K562 (cell line): ENCODE data around the gene ASIC3. TPM values are rescaled to one million over a fixed set of nuclear protein-coding genes. Genes with fewer than 3 reads are reported as not detected.

Source experiments
- CBX5 ChIP-seq: IDR thresholded peaks from 2 replicates; pipeline ENCODE4 v1.6.1; 2014; ENCODE audit warnings: low read depth, borderline replicate concordance
- EHMT2 ChIP-seq: fragments of 450-650 bp; IDR thresholded peaks from 2 replicates; pipeline ENCODE4 v1.6.1; 2018; ENCODE audit warnings: antibody characterized with exemption
- FOXP1 ChIP-seq: sonication (generic); formaldehyde crosslinking; IDR thresholded peaks from 2 replicates; pipeline ENCODE4 v1.8.0; 2022; ENCODE audit warnings: mild to moderate bottlenecking, missing genetic modification reagents
- LEF1 ChIP-seq: fragments of 450-650 bp; IDR thresholded peaks from 2 replicates; pipeline ENCODE4 v1.6.1; 2016; ENCODE audit warnings: mild to moderate bottlenecking
- NCOR1 ChIP-seq: fragments of 450-650 bp; IDR thresholded peaks from 2 replicates; pipeline ENCODE4 v1.6.1; 2016; ENCODE audit warnings: mild to moderate bottlenecking, moderate library complexity
- NELFE ChIP-seq: IDR thresholded peaks from 2 replicates; pipeline ENCODE4 v1.6.1; 2011; ENCODE audit warnings: mild to moderate bottlenecking; ENCODE audit not compliant: insufficient read depth, insufficient read length
- RB1 ChIP-seq: fragments of 450-650 bp; IDR thresholded peaks from 2 replicates; pipeline ENCODE4 v1.6.1; 2017; ENCODE audit warnings: low read depth, mild to moderate bottlenecking
- RCOR1 ChIP-seq, 2 experiments: IDR thresholded peaks; 2 replicates each; pipeline ENCODE4 v1.6.1; 2012; ENCODE audit warnings: low read depth in 2 of 2, low read length in 2 of 2, borderline replicate concordance in 1 of 2, improper control_type of control experiment in 1 of 2
- REST ChIP-seq, 2 experiments: fragments of 450-650 bp; formaldehyde crosslinking in 1 of 2; IDR thresholded peaks; 2 replicates each; pipeline versions ENCODE4 v1.4.0 to v1.6.1; 2014 to 2020; ENCODE audit warnings: mild to moderate bottlenecking in 2 of 2, borderline replicate concordance in 1 of 2, low read depth in 1 of 2
- SMARCE1 ChIP-seq: fragments of 450-650 bp; IDR thresholded peaks from 2 replicates; pipeline ENCODE4 v1.7.1; 2016; ENCODE audit warnings: mild to moderate bottlenecking
- SP2 ChIP-seq: IDR thresholded peaks from 2 replicates; pipeline ENCODE4 v1.6.1; 2011; ENCODE audit warnings: mild to moderate bottlenecking, low read depth, low read length, moderate library complexity; ENCODE audit not compliant: poor library complexity, severe bottlenecking; ENCODE audit errors: extremely low read depth
- SRSF1 ChIP-seq: fragments of 200-400 bp; formaldehyde crosslinking; IDR thresholded peaks from 2 replicates; pipeline ENCODE4 v1.6.1; 2017; ENCODE audit warnings: mild to moderate bottlenecking, low read depth, low read length, moderate library complexity
- SUPT5H ChIP-seq: fragments of 450-650 bp; IDR thresholded peaks from 2 replicates; pipeline ENCODE4 v1.6.1; 2016
- U2AF2 ChIP-seq: fragments of 200-400 bp; formaldehyde crosslinking; optimal IDR thresholded peaks from 2 replicates; pipeline ENCODE3; 2017; ENCODE audit warnings: low read depth, mild to moderate bottlenecking, low read length
- ZNF324 ChIP-seq: fragments of 250-450 bp; sonication (Bioruptor Pico); IDR thresholded peaks from 2 replicates; pipeline ENCODE4 v1.4.0; 2020; ENCODE audit warnings: mild to moderate bottlenecking
- ZNF766 ChIP-seq: fragments of 200-800 bp; sonication (Bioruptor generic); conservative IDR thresholded peaks from 2 replicates; pipeline ENCODE4 v1.6.1; 2016; ENCODE audit warnings: missing genetic modification characterization, missing compliant biosample characterization
- polyA plus RNA-seq, 8 experiments: library from polyadenylated mRNA; depleted of rRNA in 4 of 8; stranded (reverse) in 5 of 8; unstranded in 3 of 8; fragments of >200 nt; fragmentation: Nextera tagmentation in 2 of 8; fragmentation: Illumina TruSeq in 1 of 8; extraction: Ambion mirVana in 2 of 8; extraction: Trizol in 1 of 8; gene quantifications; 2 replicates each; pipeline versions ENCODE4 v1.2.1 to v1.2.3, GENCODE V29; 2011 to 2014; ENCODE audit warnings: inconsistent platforms in 1 of 8, missing spikeins in 1 of 8
- total RNA-seq, 7 experiments: library from RNA; depleted of rRNA in 6 of 7; stranded (reverse); fragments of >200 nt in 6 of 7; fragmentation: Illumina TruSeq in 2 of 7; extraction: Trizol in 2 of 7; gene quantifications; 2 replicates each; pipeline versions ENCODE4 v1.2.1 to v1.2.3, GENCODE V29; 2011 to 2021; ENCODE audit warnings: low replicate concordance in 1 of 7
- TF ChIP-seq, protein P1 (sequence below), 3 experiments: fragments of 200-800 bp in 1 of 3; sonication (Bioruptor generic) in 1 of 3; sonication (generic) in 1 of 3; formaldehyde crosslinking in 1 of 3; IDR thresholded peaks; 2 replicates each; pipeline versions ENCODE4 v1.6.1 to v1.8.0; 2016 to 2022; ENCODE audit warnings: mild to moderate bottlenecking in 2 of 3, missing compliant biosample characterization in 2 of 3, missing genetic modification characterization in 2 of 3, missing genetic modification reagents in 1 of 3
- TF ChIP-seq, protein P2 (sequence below): fragments of 250-450 bp; sonication (Bioruptor Pico); IDR thresholded peaks from 2 replicates; pipeline ENCODE4 v1.6.1; 2021; ENCODE audit warnings: mild to moderate bottlenecking

Gene ASIC3
- total and polyA plus RNA-seq, 9 of the 15 experiments (the other 6 are each of a cell fraction or from before 2014, with no cell fraction given), result 0.11 to 5.0 (median 0.87) TPM

DNA sequence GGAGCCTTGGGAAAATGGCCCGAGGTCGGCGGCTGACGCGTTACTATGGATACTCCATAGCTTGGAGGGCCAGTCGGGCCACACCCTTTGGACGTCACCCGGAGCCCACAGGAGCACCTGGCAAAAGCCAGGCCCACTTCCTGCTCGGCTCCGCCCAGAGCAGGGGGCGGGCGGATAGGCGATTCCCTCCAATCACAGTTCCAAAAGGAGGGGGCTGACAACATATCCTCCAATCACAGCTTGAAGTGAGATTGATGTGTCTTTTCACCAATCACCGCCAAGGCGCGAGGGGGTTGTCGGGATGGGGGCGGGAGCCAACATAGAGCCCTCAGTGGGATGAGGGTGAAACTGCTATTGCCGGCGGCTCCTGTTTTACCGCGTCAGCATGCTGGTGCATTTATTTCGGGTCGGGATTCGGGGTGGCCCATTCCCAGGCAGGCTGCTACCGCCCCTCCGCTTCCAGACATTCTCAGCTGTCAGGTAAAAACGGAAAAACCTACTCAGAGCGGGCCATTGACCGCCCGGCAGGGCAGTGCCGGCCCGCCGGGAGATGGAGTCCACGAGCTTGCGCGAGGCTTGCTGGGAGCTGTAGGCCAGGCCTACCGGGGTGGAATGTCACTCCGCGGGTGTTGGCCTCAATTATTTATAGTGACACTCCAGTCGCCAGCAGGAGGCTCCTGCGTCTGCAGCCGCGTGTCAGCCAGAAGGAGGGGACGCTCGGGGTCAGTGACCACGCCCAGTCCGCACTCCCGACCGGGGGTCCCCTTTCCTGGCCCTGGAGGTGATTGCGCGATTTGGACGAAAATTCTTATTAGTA is 20.0 kb upstream of the ASIC3 start, which contains the start of gene ABCB8 (continued):
- TF ChIP-seq REST (IDR thresholded peaks at IDR 0.05; ENCODE audit: borderline replicate concordance) (peak; percentile 88; the same call in 1 of the 2 replicates), REST (CRISPR knock-in tag; IDR thresholded peaks at IDR 0.05; ENCODE audit: low read depth) (peak; percentile 73), CBX5 (no peak), RB1 (peak; percentile 80), ZNF766 (CRISPR knock-in tag) (peak; percentile 93), RCOR1 (IDR thresholded peaks at IDR 0.05; ENCODE audit: borderline replicate concordance in 1 of 2, low read depth in 2 of 2, low read length in 2 of 2) (peak in 1 of 2 experiments; percentile 74; a peak in 3 of 4 replicates), SP2 (peak; percentile 96), LEF1 (peak; percentile 33; the same call in 1 of the 2 replicates), U2AF2 (no peak), ZNF324 (no peak), SRSF1 (no peak), FOXP1 (CRISPR knock-in tag) (0 out of 2 replicates have a peak, but pooled peaks have one; percentile 28), SUPT5H (peak; percentile 71), NCOR1 (peak; percentile 62), NELFE (no peak), EHMT2 (no peak), SMARCE1 (no peak; the same call in 1 of the 2 replicates)
- TF ChIP-seq, protein P1, sequence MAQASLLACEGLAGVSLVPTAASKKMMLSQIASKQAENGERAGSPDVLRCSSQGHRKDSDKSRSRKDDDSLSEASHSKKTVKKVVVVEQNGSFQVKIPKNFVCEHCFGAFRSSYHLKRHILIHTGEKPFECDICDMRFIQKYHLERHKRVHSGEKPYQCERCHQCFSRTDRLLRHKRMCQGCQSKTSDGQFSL (CRISPR knock-in tag; IDR thresholded peaks at IDR 0.05), result no peak; the same call in 1 of the 2 replicates
- TF ChIP-seq, protein P1 (tag; IDR thresholded peaks at IDR 0.05), result no peak
- TF ChIP-seq, protein P2, sequence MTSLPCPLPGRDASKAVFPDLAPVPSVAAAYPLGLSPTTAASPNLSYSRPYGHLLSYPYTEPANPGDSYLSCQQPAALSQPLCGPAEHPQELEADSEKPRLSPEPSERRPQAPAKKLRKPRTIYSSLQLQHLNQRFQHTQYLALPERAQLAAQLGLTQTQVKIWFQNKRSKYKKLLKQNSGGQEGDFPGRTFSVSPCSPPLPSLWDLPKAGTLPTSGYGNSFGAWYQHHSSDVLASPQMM, result no peak
